ENCODE results near the gene WWOX.

- no peak for TF ChIP-seq CTCF (IDR thresholded peaks at IDR 0.05; ENCODE audit: low read depth, low read length)
- no peak for TF ChIP-seq POLR2A (IDR thresholded peaks at IDR 0.05; ENCODE audit: extremely low read depth, insufficient read length)
Observed at GRCh38 chr16:78125112-78125844, 25.8 kb downstream of the WWOX start.

Data from NB4 (cell line).